Ramos (cell line): ENCODE results near the gene KLHL34.

ENCODE experiments used
- in situ Hi-C: fragments of 300-500 bp; cut with MboI; formaldehyde crosslinking; loops from one replicate; pipeline ENCODE4 v1.14.3; 2022; ENCODE audit warnings: low sequenced_read_pairs; ENCODE audit not compliant: unreplicated experiment

The KLHL34 gene, protein sequence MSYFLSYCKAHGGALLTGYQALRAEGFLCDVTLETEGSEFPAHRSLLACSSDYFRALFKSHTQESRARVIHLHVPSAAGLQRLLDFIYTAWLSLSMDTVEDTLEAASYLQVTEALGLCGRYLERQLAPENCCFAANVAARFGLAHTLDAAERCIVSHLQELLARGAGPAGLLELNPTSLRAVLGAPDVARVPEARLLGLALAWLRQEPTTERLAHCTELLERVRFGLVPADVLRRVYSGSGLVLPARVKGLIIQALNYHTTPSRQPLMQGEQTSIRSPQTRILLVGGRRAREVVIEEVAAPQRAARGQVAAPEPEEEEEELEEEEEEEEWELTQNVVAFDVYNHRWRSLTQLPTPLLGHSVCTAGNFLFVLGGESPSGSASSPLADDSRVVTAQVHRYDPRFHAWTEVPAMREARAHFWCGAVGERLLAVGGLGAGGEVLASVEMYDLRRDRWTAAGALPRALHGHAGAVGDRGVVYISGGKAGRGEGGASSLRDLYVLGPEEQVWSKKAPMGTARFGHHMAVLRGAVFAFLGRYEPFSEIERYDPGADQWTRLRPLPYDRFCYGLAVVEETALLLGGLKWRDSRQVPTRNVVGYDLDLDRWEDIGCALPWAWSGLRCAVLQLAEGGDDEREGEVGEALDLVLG

GRCh38 chrX:21658152-21658737, at the start of gene KLHL34:
Gene KLHL34 (minus strand): TSS chrX:21658330. CDS start chrX:21657788, 542 bp downstream.
- in situ Hi-C loops = no loop called here

DNA sequence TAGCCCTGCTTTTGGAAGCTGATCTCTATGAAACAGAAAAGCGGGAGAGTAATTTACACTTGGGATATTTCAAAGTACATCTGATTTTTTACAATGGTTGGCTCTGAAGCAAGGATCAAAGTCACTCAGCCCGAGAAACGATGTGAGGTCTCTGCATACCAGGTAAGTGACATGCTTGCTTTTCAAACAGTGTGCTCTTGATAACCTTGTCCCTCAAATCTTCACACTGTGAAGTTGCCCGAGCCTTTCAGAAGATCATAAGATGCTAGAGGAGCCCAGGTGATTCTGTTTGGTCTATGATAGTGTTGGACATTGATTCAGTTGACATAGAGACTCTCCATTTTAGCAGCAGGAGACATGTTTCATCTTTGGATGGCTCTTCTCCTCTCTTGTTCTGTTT, 47.1 kb upstream of the KLHL34 start:
- in situ Hi-C loops = no loop called here

- in situ Hi-C loops = no loop called here
These were observed 44.6 kb upstream of the KLHL34 start for GRCh38 chrX:21702725-21703124.

DNA sequence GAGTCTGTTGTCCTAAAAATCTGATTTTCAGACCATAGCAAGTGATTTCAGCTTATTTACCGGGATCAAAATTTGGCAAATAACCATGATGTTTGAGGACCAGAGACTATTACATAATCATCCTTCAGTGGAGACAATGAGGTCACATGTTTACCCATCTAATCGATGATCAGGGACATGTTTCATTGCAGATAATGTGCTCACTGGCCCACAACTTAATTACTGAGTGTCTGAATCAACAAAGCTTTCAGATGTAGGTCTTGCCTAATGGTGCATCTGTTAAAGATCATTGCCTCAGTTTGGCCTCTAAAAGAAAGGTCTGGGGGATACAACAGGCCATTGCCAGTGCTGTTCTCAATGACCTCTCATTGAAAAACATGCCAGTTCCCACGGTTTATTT, 42.8 kb upstream of the KLHL34 start:
- in situ Hi-C loops = no loop called here

DNA sequence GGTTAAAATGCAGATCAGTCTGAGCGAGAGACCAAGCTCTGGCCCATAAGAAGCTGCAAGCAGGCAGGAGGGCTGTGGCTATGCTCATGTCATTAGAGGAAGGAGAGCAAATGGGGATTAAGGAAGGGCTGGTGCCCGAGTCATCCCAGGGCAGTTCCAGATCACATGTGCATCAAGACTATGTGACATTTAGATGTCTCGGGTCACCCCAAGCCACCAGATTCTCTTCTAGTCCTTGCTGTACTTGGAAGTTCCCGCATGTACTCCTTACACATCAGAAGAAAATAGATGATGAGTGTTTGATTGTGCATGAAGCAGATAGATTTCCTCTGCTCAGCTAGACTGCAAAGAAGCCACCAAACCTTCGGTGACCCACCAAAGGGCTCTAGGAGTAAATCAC, 42.1 kb upstream of the KLHL34 start:
- in situ Hi-C loops = no loop called here

DNA sequence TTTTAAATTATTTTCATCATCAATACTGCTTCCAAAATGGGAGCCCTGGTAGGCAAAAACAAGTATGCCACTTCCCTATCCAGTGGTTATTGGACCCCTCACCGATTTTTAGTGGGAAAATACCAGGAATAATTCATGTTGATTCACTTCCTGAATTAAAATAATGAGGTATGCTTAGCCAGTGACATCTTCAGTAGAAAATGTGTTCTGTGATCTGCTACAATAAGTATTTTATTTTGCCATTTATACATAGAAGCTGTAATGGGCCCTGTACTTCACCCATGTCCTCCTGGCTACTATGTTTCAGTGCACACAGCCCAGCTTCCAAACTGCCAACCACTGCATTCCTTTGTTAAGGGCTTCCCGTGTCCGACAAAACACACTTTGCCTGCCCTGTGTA, 41.0 kb upstream of the KLHL34 start:
- in situ Hi-C loops = no loop called here

GRCh38 chrX:21698272-21698671, 40.1 kb upstream of the KLHL34 start:
- in situ Hi-C loops = no loop called here

DNA sequence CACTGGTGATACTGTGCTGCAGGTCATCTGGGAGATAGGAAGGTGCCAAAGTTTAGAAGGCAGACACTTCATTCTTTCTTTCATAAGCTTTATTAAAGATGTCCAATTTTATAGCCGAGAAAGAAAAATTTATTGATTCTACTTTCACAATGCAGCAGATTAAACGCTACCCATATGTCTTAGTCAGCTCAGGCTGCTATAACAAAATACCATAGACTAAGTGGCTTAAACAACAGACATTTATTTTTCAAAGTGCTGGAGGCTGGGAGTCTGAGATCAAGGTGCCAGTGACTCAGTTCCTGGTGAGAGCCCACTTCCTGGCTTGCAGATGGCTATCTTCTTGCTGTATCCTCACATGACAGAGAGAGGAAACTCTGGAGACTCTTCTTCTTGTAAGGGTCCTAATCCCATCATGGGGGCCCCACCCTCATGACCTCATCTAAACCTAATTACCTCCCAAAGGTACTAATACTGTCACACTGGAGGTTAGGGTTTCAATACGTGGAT, 33.4 kb upstream of the KLHL34 start:
- in situ Hi-C loops = no loop called here

DNA sequence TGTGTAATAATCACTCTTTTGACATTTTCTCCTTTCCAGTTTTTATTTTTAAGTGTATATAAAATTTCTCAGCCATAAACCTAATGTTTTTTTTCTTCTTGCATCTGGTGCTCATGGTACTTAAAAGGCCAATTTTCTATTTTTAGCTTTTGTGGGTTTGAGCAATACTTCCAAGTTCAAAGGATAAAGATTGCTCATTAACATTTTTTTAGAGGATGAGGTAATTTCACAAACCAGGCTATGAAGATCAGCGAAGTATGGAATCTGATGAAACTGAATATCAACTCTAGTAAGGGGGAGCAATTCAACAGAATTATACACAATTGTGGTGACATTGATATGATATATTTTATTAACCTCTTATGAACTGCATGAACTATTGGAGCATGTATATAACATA, 25.8 kb upstream of the KLHL34 start:
- in situ Hi-C loops = no loop called here

- in situ Hi-C loops = no loop called here
These were observed 20.0 kb upstream of the KLHL34 start for GRCh38 chrX:21678048-21678612.

- in situ Hi-C loops = no loop called here
These were observed 17.8 kb upstream of the KLHL34 start for GRCh38 chrX:21675931-21676330.

DNA sequence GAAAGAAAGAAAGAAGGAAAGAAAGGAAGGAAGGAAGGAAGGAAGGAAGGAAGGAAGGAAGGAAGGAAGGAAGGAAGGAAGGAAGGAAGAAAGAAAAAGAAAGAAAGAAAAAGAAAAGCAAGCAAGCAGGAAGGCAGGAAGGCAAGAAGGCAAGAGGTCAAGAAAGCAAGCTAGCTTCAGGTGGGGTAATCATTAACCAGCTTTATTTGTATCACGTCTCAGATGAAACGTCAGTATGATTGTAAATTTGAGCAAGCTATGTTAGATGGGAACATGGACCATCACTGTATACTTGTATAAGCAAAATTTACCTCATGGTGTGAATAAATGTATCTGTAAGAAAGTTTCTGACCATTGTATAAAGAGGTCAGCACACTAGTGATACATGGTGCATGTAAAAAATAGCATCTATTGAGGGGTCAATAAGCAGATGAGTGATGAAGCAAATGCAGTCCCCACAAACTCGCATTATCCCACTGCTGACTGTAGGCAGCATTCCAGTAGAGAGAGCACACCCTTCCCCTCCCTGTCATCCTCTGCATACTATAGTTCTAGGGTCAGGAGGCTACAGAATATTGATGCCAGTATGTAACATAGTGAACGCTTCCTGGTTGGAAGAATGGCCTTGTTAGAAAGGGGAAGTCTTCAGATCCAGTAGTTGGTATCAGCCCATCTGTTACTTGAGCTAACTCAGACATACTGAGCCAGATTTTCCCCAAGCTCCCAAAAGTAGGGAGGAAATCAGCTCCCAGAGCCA, 16.5 kb upstream of the KLHL34 start:
- in situ Hi-C loops = no loop called here

- in situ Hi-C loops = no loop called here
These were observed 8.5 kb upstream of the KLHL34 start for GRCh38 chrX:21666679-21667078.

DNA sequence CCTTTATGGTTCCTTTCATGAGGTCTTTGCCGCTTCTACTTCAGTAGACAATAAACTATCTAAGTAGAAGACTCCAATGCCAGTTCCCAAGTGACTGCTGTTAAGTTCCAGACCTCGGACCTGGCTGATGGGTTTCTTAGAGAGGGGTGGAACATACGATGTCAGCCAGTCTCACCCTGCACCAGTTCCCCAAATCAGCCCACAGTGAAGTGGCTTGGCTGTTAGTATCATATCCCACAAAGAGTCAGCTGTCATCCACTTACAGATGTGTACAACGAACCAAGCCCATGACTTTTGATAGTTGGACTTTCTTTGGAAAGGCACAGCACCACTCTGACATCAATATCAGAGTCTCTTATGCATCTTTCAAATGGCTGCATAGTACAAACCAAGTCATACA, 8.1 kb upstream of the KLHL34 start:
- in situ Hi-C loops = no loop called here

- in situ Hi-C loops = no loop called here
These were observed 4.6 kb upstream of the KLHL34 start for GRCh38 chrX:21662761-21663160.

DNA sequence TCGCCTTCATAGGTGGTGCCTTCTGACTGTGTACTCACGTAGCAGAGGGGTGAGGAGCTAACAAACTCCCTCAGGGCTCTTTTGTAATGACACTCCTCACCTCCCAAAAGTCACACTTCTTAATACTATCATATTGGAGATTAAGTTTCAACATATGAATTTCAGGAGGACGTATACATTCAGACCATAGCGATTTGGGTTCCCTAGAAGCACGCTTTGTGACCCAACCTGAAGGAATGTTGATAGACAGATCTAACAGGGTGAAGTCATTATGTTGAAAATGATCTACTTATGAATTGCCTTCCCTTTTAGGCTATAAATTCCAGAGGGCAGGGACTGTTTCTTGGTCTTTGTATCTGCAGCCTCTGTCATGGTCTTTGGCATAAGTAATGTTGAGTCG, 3.2 kb upstream of the KLHL34 start:
- in situ Hi-C loops = no loop called here

DNA sequence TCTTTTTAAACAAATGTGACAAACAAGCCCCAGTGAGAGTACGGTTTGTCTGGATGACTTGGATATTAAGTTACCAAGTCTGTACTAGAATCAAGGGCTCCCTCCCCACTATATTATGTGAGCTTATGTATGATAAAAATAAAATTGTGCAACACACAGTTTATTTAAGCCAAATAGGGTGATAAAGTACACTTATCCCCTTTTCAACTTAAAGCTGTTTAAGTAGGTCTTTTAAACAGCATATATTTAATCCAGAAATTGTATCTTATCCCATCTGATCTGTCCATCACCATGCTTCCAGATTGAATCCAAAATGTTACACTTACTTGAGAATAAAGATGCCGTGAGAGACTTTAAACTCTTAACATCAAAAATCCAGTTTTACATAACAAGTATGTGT, 2.0 kb upstream of the KLHL34 start:
- in situ Hi-C loops = no loop called here

- in situ Hi-C loops = no loop called here
These were observed 1.2 kb upstream of the KLHL34 start for GRCh38 chrX:21659320-21659719.

- in situ Hi-C loops = no loop called here
These were observed 616 bp upstream of the KLHL34 start for GRCh38 chrX:21658746-21659145.
